ENCODE measurements around the gene CANT1. TPM values are rescaled to one million over a fixed set of nuclear protein-coding genes. Genes with fewer than 3 reads are reported as not detected.
A peak's percentile ranks its signal among the peaks of the same experiment; 100 is the strongest.

CANT1 gene
- total and polyA plus RNA-seq, 3 donors from 2014 or later: 60.6 to 80.5 (median 64.1) TPM

DNA sequence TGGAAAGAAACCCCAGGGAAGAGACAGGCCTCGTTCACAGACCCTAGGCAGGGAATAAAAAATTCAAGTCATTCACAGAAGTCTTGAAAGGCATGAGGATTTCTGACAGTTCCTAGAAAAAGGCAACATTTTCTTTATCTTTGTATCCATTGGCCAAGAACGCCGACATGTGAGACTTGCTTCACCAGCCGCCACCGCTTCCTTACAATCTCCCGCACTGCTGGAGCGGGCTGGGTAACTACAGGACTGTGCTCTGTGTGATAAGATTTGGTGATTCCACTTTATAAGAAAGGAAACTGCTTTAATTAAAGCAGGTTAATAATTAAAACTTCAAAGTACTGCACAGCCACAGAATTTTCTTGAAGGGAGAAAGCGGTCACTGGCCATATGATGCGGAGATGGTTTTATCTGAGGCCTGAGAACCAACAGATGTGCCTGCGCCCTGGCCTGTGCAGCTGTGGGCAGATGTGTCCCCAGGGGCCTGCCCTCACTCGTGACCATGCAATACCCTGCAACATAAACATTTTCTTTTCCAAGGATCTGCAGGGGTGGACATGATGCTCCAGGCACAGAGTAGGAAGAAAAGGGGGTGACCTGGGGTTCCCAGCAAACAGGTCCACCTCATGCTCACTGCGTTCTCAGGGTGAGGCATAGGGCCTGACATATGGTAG, 16.9 kb downstream of the CANT1 start:
- no peaks in the 10 kb centered on the region for H3K36me3 ChIP-seq (ENCODE audit: low read depth, missing control alignments)
- peak; percentile 70 for DNase-seq
- 52 to 64% methylated on average over 12 of the region's 12 CpGs for WGBS, 2 donors
- TF ChIP-seq POLR2A (IDR thresholded peaks at IDR 0.05): no peak
- TF ChIP-seq, protein P1, sequence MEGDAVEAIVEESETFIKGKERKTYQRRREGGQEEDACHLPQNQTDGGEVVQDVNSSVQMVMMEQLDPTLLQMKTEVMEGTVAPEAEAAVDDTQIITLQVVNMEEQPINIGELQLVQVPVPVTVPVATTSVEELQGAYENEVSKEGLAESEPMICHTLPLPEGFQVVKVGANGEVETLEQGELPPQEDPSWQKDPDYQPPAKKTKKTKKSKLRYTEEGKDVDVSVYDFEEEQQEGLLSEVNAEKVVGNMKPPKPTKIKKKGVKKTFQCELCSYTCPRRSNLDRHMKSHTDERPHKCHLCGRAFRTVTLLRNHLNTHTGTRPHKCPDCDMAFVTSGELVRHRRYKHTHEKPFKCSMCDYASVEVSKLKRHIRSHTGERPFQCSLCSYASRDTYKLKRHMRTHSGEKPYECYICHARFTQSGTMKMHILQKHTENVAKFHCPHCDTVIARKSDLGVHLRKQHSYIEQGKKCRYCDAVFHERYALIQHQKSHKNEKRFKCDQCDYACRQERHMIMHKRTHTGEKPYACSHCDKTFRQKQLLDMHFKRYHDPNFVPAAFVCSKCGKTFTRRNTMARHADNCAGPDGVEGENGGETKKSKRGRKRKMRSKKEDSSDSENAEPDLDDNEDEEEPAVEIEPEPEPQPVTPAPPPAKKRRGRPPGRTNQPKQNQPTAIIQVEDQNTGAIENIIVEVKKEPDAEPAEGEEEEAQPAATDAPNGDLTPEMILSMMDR (IDR thresholded peaks at IDR 0.05): no peak
- peaks cover 40% of the 10 kb centered on the region for H3K4me1 ChIP-seq
- intact Hi-C loops (cut with DNase I; ENCODE audit: low total_unique reads): no loop called here
- H3K4me3 ChIP-seq: no peak overlapping the region
- H3K9me3 ChIP-seq: no peaks in the 10 kb centered on the region
- H3K27ac ChIP-seq: peak overlapping the region; percentile 3 to 24
- no peaks in the 10 kb centered on the region for H3K27me3 ChIP-seq

DNA sequence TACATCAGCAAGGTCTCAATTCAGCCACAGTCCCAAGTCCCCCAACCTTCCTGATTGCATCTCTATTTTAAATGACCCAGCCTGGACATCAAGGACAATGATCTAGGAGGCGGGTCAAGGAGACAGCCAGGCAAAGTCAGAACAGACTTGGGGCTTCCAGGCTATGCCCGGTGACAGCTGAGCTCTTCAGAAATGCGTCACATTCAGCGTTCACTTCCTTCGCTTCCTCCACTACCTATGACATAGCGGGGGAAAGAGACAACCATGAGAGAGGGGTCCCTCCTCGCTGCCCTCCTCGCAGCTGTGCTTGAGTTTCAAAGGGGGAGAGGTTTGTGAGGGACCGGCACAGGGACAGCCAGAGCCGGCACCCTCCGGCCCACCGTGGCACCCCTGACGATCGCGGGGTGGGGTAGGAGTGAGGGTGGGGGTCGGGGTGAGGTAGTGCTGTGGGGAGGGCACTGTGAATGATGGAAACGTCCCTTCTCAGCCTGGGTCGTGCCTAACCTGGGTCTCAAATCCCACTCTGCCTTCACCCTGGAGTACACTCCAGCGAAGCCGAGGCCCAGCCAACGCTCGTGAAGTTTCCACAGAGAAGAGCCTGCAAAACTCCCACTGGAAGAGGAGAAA, 17.5 kb downstream of the CANT1 start:
- no peaks in the 10 kb centered on the region for H3K27me3 ChIP-seq
- intact Hi-C loops (cut with DNase I; ENCODE audit: low total_unique reads): no loop called here
- DNase-seq: no peak
- no peaks in the 10 kb centered on the region for H3K36me3 ChIP-seq (ENCODE audit: low read depth, missing control alignments)
- peaks cover 33% of the 10 kb centered on the region for H3K4me1 ChIP-seq
- H3K4me3 ChIP-seq: peak overlapping the region in 1 of 2 donors; percentile 29
- 75 to 80% methylated on average over 19 to 22 of the region's 22 CpGs for WGBS, 2 donors
- H3K27ac ChIP-seq: peak overlapping the region in 1 of 2 donors; percentile 24
- no peaks in the 10 kb centered on the region for H3K9me3 ChIP-seq
- TF ChIP-seq POLR2A (IDR thresholded peaks at IDR 0.05): no peak
- TF ChIP-seq, protein P1 (IDR thresholded peaks at IDR 0.05): no peak

GRCh38 chr17:78991017-78991738, 18.4 kb downstream of the CANT1 start:
- TF ChIP-seq POLR2A (IDR thresholded peaks at IDR 0.05): no peak
- TF ChIP-seq, protein P1 (IDR thresholded peaks at IDR 0.05): no peak
- intact Hi-C loops (cut with DNase I; ENCODE audit: low total_unique reads): no loop called here
- Histone ChIP-seq H3K27me3 (no peaks in the 10 kb centered on the region), H3K36me3 (ENCODE audit: low read depth, missing control alignments) (no peaks in the 10 kb centered on the region), H3K4me3 (peak overlapping the region; percentile 7 to 29), H3K9me3 (no peaks in the 10 kb centered on the region), H3K27ac (no peak overlapping the region), H3K4me1 (peaks cover 34% of the 10 kb centered on the region)
- peak; percentile 50 for DNase-seq
- 63 to 74% methylated on average over 32 to 33 of the region's 33 CpGs for WGBS, 2 donors

- TF ChIP-seq, protein P1 (IDR thresholded peaks at IDR 0.05): no peak
- TF ChIP-seq POLR2A (IDR thresholded peaks at IDR 0.05): no peak
- Histone ChIP-seq H3K27me3 (no peaks in the 10 kb centered on the region), H3K36me3 (ENCODE audit: low read depth, missing control alignments) (no peaks in the 10 kb centered on the region), H3K4me3 (no peak overlapping the region), H3K4me1 (peaks cover 27% of the 10 kb centered on the region), H3K9me3 (no peaks in the 10 kb centered on the region), H3K27ac (no peak overlapping the region)
- WGBS, 2 donors: 62 to 81% methylated on average over 26 to 29 of the region's 29 CpGs
- intact Hi-C loops (cut with DNase I; ENCODE audit: low total_unique reads): no loop called here
- no peak for DNase-seq
These were observed 19.1 kb downstream of the CANT1 start for GRCh38 chr17:78990349-78991016.
